ENCODE measurements around the gene PSMB2.

DNA sequence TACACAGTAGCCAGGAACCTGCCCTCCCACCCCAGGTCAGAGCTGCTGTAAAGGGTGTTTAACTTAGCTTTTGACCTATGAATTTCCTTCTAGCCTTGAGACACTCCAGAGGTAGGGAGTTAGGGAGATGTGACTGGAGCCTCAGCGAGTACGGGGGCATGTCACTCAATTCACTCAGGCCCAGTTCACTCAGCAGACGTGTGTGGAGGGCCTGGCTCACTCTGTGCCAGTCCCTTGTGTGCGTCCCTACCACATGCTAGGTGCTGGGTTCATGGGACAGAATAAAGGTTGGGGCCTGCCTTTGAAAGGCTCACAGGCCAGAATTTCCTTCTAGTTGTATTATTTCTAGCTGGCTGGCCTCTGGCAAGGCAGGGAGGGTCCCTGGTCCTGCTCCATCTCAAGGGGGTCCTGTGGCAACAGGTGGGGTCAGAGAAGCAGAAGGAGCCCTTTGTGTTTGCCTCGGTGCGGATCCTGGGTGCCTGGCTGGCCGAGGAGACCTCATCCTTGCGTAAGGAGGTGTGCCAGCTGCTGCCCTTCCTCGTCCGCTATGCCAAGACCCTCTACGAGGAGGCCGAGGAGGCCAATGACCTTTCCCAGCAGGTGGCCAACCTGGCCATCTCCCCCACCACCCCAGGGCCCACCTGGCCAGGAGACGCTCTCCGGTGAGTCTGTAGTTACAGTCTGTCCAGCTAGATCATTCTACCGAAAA is 79.2 kb downstream of the PSMB2 start:
- TF ChIP-seq POLR2A (IDR thresholded peaks at IDR 0.05) = no peak
- TF ChIP-seq, protein P1, sequence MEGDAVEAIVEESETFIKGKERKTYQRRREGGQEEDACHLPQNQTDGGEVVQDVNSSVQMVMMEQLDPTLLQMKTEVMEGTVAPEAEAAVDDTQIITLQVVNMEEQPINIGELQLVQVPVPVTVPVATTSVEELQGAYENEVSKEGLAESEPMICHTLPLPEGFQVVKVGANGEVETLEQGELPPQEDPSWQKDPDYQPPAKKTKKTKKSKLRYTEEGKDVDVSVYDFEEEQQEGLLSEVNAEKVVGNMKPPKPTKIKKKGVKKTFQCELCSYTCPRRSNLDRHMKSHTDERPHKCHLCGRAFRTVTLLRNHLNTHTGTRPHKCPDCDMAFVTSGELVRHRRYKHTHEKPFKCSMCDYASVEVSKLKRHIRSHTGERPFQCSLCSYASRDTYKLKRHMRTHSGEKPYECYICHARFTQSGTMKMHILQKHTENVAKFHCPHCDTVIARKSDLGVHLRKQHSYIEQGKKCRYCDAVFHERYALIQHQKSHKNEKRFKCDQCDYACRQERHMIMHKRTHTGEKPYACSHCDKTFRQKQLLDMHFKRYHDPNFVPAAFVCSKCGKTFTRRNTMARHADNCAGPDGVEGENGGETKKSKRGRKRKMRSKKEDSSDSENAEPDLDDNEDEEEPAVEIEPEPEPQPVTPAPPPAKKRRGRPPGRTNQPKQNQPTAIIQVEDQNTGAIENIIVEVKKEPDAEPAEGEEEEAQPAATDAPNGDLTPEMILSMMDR (IDR thresholded peaks at IDR 0.05) = no peak
- TF ChIP-seq EP300 (IDR thresholded peaks at IDR 0.05) = no peak
- no peak for TF ChIP-seq POLR2AphosphoS5 (IDR thresholded peaks at IDR 0.05)
